ENCODE measurements around the gene GDA. TPM values are rescaled to one million over a fixed set of nuclear protein-coding genes. Genes with fewer than 3 reads are reported as not detected.

The GDA gene
- total RNA-seq, 1 donor from 2014 or later: 1.8 TPM

- FAIRE-seq: no peak
- TF ChIP-seq, protein P1, sequence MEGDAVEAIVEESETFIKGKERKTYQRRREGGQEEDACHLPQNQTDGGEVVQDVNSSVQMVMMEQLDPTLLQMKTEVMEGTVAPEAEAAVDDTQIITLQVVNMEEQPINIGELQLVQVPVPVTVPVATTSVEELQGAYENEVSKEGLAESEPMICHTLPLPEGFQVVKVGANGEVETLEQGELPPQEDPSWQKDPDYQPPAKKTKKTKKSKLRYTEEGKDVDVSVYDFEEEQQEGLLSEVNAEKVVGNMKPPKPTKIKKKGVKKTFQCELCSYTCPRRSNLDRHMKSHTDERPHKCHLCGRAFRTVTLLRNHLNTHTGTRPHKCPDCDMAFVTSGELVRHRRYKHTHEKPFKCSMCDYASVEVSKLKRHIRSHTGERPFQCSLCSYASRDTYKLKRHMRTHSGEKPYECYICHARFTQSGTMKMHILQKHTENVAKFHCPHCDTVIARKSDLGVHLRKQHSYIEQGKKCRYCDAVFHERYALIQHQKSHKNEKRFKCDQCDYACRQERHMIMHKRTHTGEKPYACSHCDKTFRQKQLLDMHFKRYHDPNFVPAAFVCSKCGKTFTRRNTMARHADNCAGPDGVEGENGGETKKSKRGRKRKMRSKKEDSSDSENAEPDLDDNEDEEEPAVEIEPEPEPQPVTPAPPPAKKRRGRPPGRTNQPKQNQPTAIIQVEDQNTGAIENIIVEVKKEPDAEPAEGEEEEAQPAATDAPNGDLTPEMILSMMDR (IDR thresholded peaks at IDR 0.05; ENCODE audit: insufficient read depth, low read length, severe bottlenecking): no peak
- Histone ChIP-seq H3K4me3 (ENCODE audit: low read depth, low read length) (no peak overlapping the region), H3K27me3 (ENCODE audit: control insufficient read depth, insufficient read depth, low read length) (peaks cover 4% of the 10 kb centered on the region), H3K36me3 (ENCODE audit: control insufficient read depth, insufficient read depth, low read length) (no peaks in the 10 kb centered on the region)
- DNase-seq (ENCODE audit: low read depth): peak; percentile 75
Measured at GRCh38 chr9:72210522-72210921, 61.3 kb downstream of the GDA start.

- H3K27me3 ChIP-seq (ENCODE audit: control insufficient read depth, insufficient read depth, low read length): peaks cover 7% of the 10 kb centered on the region
Measured at GRCh38 chr9:72211047-72211446, 61.8 kb downstream of the GDA start.

DNA sequence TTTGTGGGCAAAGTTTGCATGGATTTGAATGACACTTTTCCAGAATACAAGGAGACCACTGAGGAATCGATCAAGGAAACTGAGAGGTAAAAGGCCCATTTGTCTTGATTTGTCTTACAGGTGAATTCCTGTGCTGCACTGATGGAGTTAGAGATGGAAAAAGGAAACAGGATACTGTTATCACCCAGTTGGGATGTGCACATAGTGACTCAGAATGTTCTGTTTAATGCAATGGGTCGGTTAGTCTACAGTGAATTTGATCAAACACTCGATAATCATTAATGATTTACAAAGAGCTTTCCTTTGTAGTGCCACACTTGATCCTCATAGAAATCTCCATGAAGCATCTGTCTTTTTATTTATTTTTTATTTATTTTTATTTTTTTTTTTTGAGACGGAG, 64.7 kb downstream of the GDA start:
- H3K4me3 ChIP-seq (ENCODE audit: low read depth, low read length): no peak overlapping the region
- H3K36me3 ChIP-seq (ENCODE audit: control insufficient read depth, insufficient read depth, low read length): no peaks in the 10 kb centered on the region
- no peak for DNase-seq (ENCODE audit: low read depth)
- peaks cover 7% of the 10 kb centered on the region for H3K27me3 ChIP-seq (ENCODE audit: control insufficient read depth, insufficient read depth, low read length)
- FAIRE-seq: no peak
- TF ChIP-seq, protein P1 (IDR thresholded peaks at IDR 0.05; ENCODE audit: insufficient read depth, low read length, severe bottlenecking): no peak

More at GRCh38 chr9:72211047-72211446, 61.8 kb downstream of the GDA start:
- TF ChIP-seq, protein P1 (IDR thresholded peaks at IDR 0.05; ENCODE audit: insufficient read depth, low read length, severe bottlenecking): no peak
- Histone ChIP-seq H3K36me3 (ENCODE audit: control insufficient read depth, insufficient read depth, low read length) (no peaks in the 10 kb centered on the region), H3K4me3 (ENCODE audit: low read depth, low read length) (no peak overlapping the region)
- DNase-seq (ENCODE audit: low read depth) (peak; percentile 22), FAIRE-seq (no peak)

DNA sequence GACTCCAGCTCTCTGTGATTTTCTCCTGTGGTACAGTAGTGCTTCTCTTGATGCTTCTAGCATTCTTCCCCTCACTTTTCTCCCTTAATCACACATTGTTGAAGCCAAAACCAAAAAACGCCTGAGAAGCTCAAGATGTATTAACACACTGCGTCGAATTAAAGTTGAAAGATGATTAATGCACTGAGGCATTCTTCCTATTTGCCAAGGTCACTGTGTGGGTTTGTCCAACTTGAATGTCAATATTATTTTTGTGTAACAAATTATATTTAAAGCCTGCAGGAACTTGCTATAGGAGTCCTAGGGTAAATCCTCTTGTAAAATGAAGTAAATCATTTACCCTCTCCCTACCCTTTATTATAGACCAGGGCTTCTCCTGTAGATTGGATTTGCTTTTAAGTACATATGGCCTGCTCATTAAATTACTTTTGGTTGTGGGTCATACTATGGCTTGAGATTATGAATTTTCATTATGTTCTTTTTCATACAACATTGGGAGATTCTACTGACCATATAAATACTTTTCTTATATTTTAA, 68.1 kb downstream of the GDA start:
- TF ChIP-seq, protein P1 (IDR thresholded peaks at IDR 0.05; ENCODE audit: insufficient read depth, low read length, severe bottlenecking): no peak
- Histone ChIP-seq H3K4me3 (ENCODE audit: low read depth, low read length) (no peak overlapping the region), H3K27me3 (ENCODE audit: control insufficient read depth, insufficient read depth, low read length) (peaks cover 9% of the 10 kb centered on the region), H3K36me3 (ENCODE audit: control insufficient read depth, insufficient read depth, low read length) (no peaks in the 10 kb centered on the region)
- no peak for FAIRE-seq
- DNase-seq (ENCODE audit: low read depth): peak; percentile 68

DNA sequence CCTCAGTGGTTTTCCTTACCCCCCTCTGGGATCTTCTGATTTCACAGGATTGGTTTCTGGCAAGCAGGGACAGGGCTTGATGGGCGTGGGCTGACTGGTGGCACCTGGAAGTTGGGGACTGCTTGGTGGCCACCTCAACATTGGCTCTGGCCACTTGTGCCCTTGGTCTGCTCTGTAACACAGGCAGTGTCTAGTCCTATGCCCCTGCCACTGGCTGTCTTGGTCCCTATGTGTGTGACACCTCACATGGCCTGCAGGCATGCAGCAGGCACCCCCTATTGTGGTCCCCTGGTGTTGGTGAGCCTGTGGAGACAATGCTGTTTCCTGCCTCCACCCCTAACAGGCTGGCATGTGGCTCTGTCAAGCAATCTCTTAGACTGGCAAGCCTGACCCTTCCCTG, 71.3 kb downstream of the GDA start:
- Histone ChIP-seq H3K36me3 (ENCODE audit: control insufficient read depth, insufficient read depth, low read length) (no peaks in the 10 kb centered on the region), H3K27me3 (ENCODE audit: control insufficient read depth, insufficient read depth, low read length) (peaks cover 9% of the 10 kb centered on the region), H3K4me3 (ENCODE audit: low read depth, low read length) (no peak overlapping the region)
- TF ChIP-seq, protein P1 (IDR thresholded peaks at IDR 0.05; ENCODE audit: insufficient read depth, low read length, severe bottlenecking): no peak
- FAIRE-seq (no peak), DNase-seq (ENCODE audit: low read depth) (no peak)

Data from bronchial epithelial cell (primary cell).